ENCODE measurements around the gene OR2B6.

OR2B6 gene

DNA sequence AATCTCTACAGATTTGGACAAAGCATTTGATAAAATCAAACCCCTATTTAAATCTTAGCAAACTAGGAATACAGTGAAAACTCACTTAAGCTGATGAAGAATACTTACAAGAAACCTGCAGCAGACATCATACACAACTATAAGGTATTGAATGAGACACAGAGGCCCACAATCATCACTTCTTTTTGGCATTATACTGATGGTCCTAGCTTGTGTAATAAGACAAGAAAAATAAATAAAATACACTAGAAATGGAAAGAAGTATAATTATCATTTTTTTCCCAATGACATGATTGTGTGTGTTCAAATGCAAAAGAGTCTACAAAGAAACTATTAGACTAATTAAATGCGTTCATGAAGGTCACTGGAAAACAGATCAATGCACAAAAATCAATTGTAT is 8.8 kb upstream of the OR2B6 start:
- no peak for TF ChIP-seq ZFX (IDR thresholded peaks at IDR 0.05; ENCODE audit: borderline replicate concordance)
- TF ChIP-seq, protein P1, sequence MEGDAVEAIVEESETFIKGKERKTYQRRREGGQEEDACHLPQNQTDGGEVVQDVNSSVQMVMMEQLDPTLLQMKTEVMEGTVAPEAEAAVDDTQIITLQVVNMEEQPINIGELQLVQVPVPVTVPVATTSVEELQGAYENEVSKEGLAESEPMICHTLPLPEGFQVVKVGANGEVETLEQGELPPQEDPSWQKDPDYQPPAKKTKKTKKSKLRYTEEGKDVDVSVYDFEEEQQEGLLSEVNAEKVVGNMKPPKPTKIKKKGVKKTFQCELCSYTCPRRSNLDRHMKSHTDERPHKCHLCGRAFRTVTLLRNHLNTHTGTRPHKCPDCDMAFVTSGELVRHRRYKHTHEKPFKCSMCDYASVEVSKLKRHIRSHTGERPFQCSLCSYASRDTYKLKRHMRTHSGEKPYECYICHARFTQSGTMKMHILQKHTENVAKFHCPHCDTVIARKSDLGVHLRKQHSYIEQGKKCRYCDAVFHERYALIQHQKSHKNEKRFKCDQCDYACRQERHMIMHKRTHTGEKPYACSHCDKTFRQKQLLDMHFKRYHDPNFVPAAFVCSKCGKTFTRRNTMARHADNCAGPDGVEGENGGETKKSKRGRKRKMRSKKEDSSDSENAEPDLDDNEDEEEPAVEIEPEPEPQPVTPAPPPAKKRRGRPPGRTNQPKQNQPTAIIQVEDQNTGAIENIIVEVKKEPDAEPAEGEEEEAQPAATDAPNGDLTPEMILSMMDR (IDR thresholded peaks at IDR 0.05), result no peak

DNA sequence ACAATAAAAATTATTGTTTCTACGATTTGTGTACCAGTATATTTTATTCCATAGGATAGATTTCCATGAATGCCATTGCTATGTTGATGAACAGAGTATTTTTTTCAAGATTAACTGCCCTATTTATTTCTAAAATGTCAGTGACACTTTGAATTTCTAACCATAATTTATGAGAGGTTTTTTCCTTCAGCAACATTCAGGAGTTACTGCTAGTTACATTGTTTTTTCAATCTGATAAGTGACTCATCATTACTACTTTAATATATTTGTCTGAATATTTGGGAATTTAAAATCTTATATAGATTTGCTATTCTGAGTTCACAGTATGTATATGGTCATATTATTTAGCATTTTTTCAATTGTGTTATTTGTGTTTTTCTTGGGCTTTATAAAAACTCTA is 6.0 kb upstream of the OR2B6 start:
- TF ChIP-seq, protein P1 (IDR thresholded peaks at IDR 0.05), result no peak
- no peak for TF ChIP-seq ZFX (IDR thresholded peaks at IDR 0.05; ENCODE audit: borderline replicate concordance)

More for the DNA sequence above, 8.8 kb upstream of the OR2B6 start:
- no peak overlapping the region for H3K27ac ChIP-seq

DNA sequence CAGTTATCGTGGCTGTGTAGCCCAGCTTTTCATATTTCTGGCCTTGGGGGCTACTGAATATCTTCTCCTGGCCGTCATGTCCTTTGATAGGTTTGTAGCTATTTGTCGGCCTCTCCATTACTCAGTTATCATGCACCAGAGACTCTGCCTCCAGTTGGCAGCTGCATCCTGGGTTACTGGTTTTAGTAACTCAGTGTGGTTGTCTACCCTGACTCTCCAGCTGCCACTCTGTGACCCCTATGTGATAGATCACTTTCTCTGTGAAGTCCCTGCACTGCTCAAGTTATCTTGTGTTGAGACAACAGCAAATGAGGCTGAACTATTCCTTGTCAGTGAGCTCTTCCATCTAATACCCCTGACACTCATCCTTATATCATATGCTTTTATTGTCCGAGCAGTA is 475 bp downstream of the OR2B6 start:
- H3K27ac ChIP-seq, result no peak overlapping the region
- TF ChIP-seq, protein P1 (IDR thresholded peaks at IDR 0.05), result no peak
- no peak for TF ChIP-seq ZFX (IDR thresholded peaks at IDR 0.05; ENCODE audit: borderline replicate concordance)

More for the DNA sequence above, 6.0 kb upstream of the OR2B6 start:
- no peak overlapping the region for H3K27ac ChIP-seq

DNA sequence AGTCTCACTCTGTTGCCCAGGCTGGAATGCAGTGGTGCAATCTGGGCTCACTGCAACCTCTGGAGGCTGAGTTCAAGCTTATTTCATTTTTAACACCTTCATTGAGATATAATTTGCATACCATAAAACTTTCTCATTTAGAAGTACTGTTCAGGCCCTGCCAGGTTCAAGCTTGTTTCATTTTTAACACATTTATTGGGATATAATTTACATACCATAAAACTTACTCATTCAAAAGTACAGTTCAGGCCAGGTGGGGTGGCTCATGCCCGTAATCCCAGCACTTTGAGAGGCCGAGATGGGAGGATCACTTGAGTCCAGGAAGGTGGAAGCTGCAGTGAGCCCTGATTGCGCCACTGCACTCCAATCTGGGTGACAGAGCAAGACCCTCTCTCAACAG is 5.5 kb downstream of the OR2B6 start:
- no peak for TF ChIP-seq ZFX (IDR thresholded peaks at IDR 0.05; ENCODE audit: borderline replicate concordance)
- TF ChIP-seq, protein P1 (IDR thresholded peaks at IDR 0.05), result no peak
- H3K27ac ChIP-seq, result no peak overlapping the region

DNA sequence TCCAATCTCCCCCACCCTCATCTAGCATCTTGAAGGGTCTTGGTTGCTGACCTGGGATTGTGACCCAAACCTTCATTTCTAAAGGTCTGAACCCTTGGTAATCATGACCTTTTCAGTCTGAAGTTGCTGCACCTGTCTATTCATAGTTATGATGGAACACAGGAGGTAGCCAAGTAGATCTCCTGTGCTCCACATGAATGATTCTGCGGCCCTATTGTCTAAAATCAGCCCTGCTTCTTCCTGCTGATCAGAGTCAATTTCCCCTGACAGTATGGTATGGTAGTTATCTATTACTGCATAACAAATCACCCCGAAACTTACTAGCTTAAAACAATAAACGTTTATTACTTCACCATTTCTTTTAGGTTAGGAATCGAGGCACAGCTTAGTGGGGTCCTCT is 9.0 kb downstream of the OR2B6 start:
- H3K27ac ChIP-seq, result no peak overlapping the region
- TF ChIP-seq ZFX (IDR thresholded peaks at IDR 0.05; ENCODE audit: borderline replicate concordance), result no peak
- TF ChIP-seq, protein P1 (IDR thresholded peaks at IDR 0.05), result no peak

DNA sequence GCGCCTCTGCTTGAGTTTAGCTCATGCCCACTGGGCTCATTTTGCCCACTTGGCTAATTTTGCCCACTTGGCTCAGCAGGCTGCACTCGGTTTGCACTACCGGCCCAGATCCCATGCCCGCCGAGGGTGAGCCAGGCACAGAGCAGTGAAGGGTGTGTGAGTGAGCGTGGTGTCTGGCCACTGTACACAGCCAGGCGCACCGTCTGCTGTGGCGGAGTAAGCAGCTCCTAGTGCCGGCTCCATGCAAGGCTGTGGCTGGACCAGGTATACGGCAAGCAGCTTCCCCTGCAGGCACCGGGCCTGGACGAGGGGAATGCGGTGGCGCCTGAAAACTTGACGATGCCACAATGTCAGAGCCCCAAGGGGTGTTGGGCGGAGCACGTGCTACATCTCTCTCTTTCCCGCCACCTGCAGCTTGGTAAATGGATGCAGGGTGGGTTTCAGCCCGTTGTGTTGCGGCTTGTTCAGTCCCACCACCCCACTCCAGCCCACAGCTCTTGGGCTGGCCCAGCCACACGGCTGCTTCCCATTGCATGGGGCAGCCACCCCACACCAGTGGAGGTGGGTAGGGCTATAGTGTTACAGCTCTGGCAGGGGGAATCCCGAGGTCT is 9.9 kb downstream of the OR2B6 start:
- TF ChIP-seq, protein P1 (IDR thresholded peaks at IDR 0.05), result no peak
- TF ChIP-seq ZFX (IDR thresholded peaks at IDR 0.05; ENCODE audit: borderline replicate concordance), result no peak
- H3K27ac ChIP-seq, result no peak overlapping the region

DNA sequence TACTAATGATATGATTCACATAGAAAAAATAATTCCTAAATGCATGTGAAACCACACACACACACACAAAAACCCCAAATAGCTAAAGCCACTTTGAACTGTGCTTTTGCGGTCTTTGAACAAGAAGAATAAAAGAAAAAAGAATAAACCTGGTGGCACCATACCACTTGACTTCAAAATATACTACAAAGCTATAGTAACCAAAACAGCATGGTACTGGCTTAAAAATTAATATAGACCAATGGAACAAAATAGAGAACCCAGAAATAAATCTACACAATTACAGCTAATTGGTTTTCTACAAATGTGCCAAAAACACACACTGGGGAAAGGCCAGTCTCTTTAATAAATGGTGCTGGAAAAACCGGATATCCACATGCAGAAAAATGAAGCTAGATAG is 13.4 kb downstream of the OR2B6 start:
- TF ChIP-seq ZFX (IDR thresholded peaks at IDR 0.05; ENCODE audit: borderline replicate concordance), result no peak
- TF ChIP-seq, protein P1 (IDR thresholded peaks at IDR 0.05), result no peak
- H3K27ac ChIP-seq, result no peak overlapping the region
